GM23248 (cell line): ENCODE results near the gene CBR3.

ENCODE experiments used
- EZH2 ChIP-seq: fragments of 200-600 bp; sonication (generic); IDR thresholded peaks from 2 replicates; pipeline ENCODE4 v1.6.1; 2018; ENCODE audit warnings: antibody characterized with exemption, mild to moderate bottlenecking; ENCODE audit not compliant: insufficient read depth, poor library complexity, severe bottlenecking
- EZH2phosphoT487 ChIP-seq: fragments of 200-600 bp; sonication (generic); IDR thresholded peaks from 2 replicates; pipeline ENCODE4 v1.6.1; 2018; ENCODE audit warnings: antibody characterized with exemption, moderate library complexity, mild to moderate bottlenecking, low read depth; ENCODE audit not compliant: insufficient read depth

DNA sequence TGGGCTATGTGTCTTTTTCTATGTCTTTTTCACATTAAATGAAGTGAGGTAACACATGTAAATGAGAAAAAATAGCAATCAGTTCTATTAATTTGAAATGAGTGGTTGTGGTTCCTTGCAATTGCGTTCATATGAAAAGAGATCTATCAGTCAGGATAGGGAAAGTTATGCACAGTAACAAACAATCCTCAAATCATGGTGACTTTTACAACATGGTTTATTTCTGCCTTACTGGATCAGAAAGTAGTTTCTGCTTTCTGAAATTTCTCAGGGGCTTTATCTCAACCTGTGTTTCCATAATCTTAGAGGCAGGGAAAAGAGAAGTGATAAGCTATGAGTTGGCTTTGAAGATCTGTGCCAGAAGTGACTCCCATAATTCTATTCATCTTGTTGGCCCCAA lies 60.7 kb downstream of the CBR3 start:
- TF ChIP-seq EZH2phosphoT487 (no peak), EZH2 (no peak)
